Smooth muscle cell (in vitro differentiated cells): Measurements from ENCODE around the gene CDC42BPG. TPM values are rescaled to one million over a fixed set of nuclear protein-coding genes. Genes with fewer than 3 reads are reported as not detected.

ENCODE experiments used
- DNase-seq: peaks from one replicate; lab custom pipeline; 2025; ENCODE audit not compliant: unreplicated experiment; lab: John Stamatoyannopoulos, UW
- H2AFZ ChIP-seq: fragments of 200-600 bp; sonication (generic); 2 replicates; pipeline ENCODE4 v1.6.0; 2016; ENCODE audit warnings: antibody characterized with exemption, low read depth, mild to moderate bottlenecking
- H3F3A ChIP-seq: fragments of 200-600 bp; sonication (generic); 2 replicates; pipeline ENCODE4 v1.6.0; 2017; ENCODE audit warnings: antibody characterized with exemption, low read depth
- H3K27ac ChIP-seq: fragments of 200-600 bp; sonication (generic); 2 replicates; pipeline ENCODE4 v1.5.1; 2016; ENCODE audit warnings: low read depth, mild to moderate bottlenecking
- H3K27me3 ChIP-seq: fragments of 200-600 bp; sonication (generic); 2 replicates; pipeline ENCODE4 v1.6.1; 2016; ENCODE audit warnings: low read depth, mild to moderate bottlenecking
- H3K36me3 ChIP-seq: fragments of 200-600 bp; sonication (generic); 2 replicates; pipeline ENCODE4 v1.5.1; 2016; ENCODE audit warnings: low read depth
- H3K4me1 ChIP-seq: fragments of 200-600 bp; sonication (generic); 2 replicates; pipeline ENCODE4 v1.5.1; 2016; ENCODE audit warnings: low read depth
- H3K4me2 ChIP-seq: fragments of 200-600 bp; sonication (generic); 2 replicates; pipeline ENCODE4 v1.6.0; 2016; ENCODE audit warnings: mild to moderate bottlenecking
- H3K4me3 ChIP-seq: fragments of 200-600 bp; sonication (generic); 2 replicates; pipeline ENCODE4 v1.5.1; 2016; ENCODE audit warnings: mild to moderate bottlenecking
- H3K79me2 ChIP-seq: fragments of 200-600 bp; sonication (generic); 2 replicates; pipeline ENCODE4 v1.6.0; 2016; ENCODE audit warnings: low read depth, mild to moderate bottlenecking
- H3K9ac ChIP-seq: fragments of 200-600 bp; sonication (generic); 2 replicates; pipeline ENCODE4 v1.6.0; 2016; ENCODE audit warnings: low read depth
- H3K9me3 ChIP-seq: fragments of 200-600 bp; sonication (generic); replicated peaks from 2 replicates; pipeline ENCODE4 v1.5.1; 2016; ENCODE audit warnings: low read depth
- H4K20me1 ChIP-seq: fragments of 200-600 bp; sonication (generic); 2 replicates; pipeline ENCODE4 v1.6.0; 2016; ENCODE audit warnings: low read depth
- CTCF ChIP-seq: fragments of 200-600 bp; sonication (generic); IDR thresholded peaks from 2 replicates; pipeline ENCODE4 v1.5.1; 2017; ENCODE audit warnings: borderline replicate concordance, mild to moderate bottlenecking, antibody characterized with exemption; ENCODE audit not compliant: insufficient read depth, poor library complexity, severe bottlenecking
- WGBS: methylation state at CpG from one replicate; pipeline ENCODE4 v1.1.7; 2016; ENCODE audit warnings: low lambda C conversion rate; 5-methylcytosine and 5-hydroxymethylcytosine counted together
- polyA plus RNA-seq: library from polyadenylated mRNA; unstranded; fragments of >200 nt; fragmentation: Nextera tagmentation; extraction: Ambion mirVana; gene quantifications from 2 replicates; pipeline ENCODE4 v1.2.1, GENCODE V29; 2016
- total RNA-seq: library from RNA; depleted of rRNA; stranded (reverse); fragments of >200 nt; gene quantifications from 2 replicates; pipeline ENCODE4 v1.2.3, GENCODE V29; 2014

Gene CDC42BPG
- total and polyA plus RNA-seq, 2 experiments from 2014 or later, result 1.7 to 4.7 TPM

- Histone ChIP-seq H3K4me1 (peaks cover 12% of the 10 kb centered on the region), H3K4me3 (no peak overlapping the region), H3K36me3 (no peaks in the 10 kb centered on the region), H3K4me2 (no peak overlapping the region), H3K9ac (no peak overlapping the region), H3K27ac (no peak overlapping the region), H3K79me2 (no peaks in the 10 kb centered on the region), H4K20me1 (no peaks in the 10 kb centered on the region), H3K27me3 (no peaks in the 10 kb centered on the region), H2AFZ (no peak overlapping the region), H3K9me3 (no peaks in the 10 kb centered on the region), H3F3A (peaks cover 7% of the 10 kb centered on the region)
- no peak for TF ChIP-seq CTCF
- 94% methylated on average over 14 of the region's 14 CpGs for WGBS
- DNase-seq, result no peak
These were observed 44.7 kb downstream of the CDC42BPG start for GRCh38 chr11:64799623-64800302.

- H3F3A ChIP-seq, result peaks cover 5% of the 10 kb centered on the region
- no peak for DNase-seq
- no peak for TF ChIP-seq CTCF
- no peak overlapping the region for H3K4me3 ChIP-seq
- H3K27ac ChIP-seq, result no peak overlapping the region
- H3K27me3 ChIP-seq, result no peaks in the 10 kb centered on the region
- no peaks in the 10 kb centered on the region for H4K20me1 ChIP-seq
- H3K4me1 ChIP-seq, result peaks cover 12% of the 10 kb centered on the region
- H3K36me3 ChIP-seq, result no peaks in the 10 kb centered on the region
- WGBS, result 95% methylated on average over 7 of the region's 7 CpGs
- no peak overlapping the region for H3K9ac ChIP-seq
- no peak overlapping the region for H3K4me2 ChIP-seq
- no peaks in the 10 kb centered on the region for H3K9me3 ChIP-seq
- no peak overlapping the region for H2AFZ ChIP-seq
- no peaks in the 10 kb centered on the region for H3K79me2 ChIP-seq
These were observed 45.2 kb downstream of the CDC42BPG start for GRCh38 chr11:64799256-64799622.

- Histone ChIP-seq H2AFZ (no peak overlapping the region), H4K20me1 (no peaks in the 10 kb centered on the region), H3K27ac (no peak overlapping the region), H3K4me1 (no peaks in the 10 kb centered on the region), H3K4me3 (no peak overlapping the region), H3K79me2 (no peaks in the 10 kb centered on the region), H3K27me3 (no peaks in the 10 kb centered on the region), H3K4me2 (no peak overlapping the region), H3K9me3 (no peaks in the 10 kb centered on the region), H3K9ac (no peak overlapping the region), H3K36me3 (no peaks in the 10 kb centered on the region), H3F3A (no peaks in the 10 kb centered on the region)
- TF ChIP-seq CTCF, result no peak
- DNase-seq, result no peak
- 95% methylated on average over 19 of the region's 19 CpGs for WGBS
These were observed 47.5 kb downstream of the CDC42BPG start for GRCh38 chr11:64796757-64797541.
